ENCODE data around the gene TEX35.
"Not testable (repeated sequence)": the region's sequence is repeated elsewhere in the genome, so short reads cannot be mapped to it uniquely, and the experiment has no call there.

Gene TEX35

GRCh38 chr1:178544531-178544930 is 31.6 kb downstream of the TEX35 start:
- no peak for DNase-seq (ENCODE audit: low read depth)
- H3K4me3 ChIP-seq (ENCODE audit: low read depth, low read length), result no peak overlapping the region
- TF ChIP-seq CTCF (IDR thresholded peaks at IDR 0.05; ENCODE audit: control insufficient read depth, extremely low read depth, insufficient read depth), result no peak

GRCh38 chr1:178548108-178548507 is 35.2 kb downstream of the TEX35 start:
- TF ChIP-seq CTCF (IDR thresholded peaks at IDR 0.05; ENCODE audit: control insufficient read depth, extremely low read depth, insufficient read depth), result peak; percentile 23; the same call in 1 of the 2 replicates
- no peak overlapping the region for H3K4me3 ChIP-seq (ENCODE audit: low read depth, low read length)
- no peak for DNase-seq (ENCODE audit: low read depth)

- DNase-seq (ENCODE audit: low read depth), result no peak
These were observed 38.4 kb downstream of the TEX35 start for GRCh38 chr1:178551307-178551706.

GRCh38 chr1:178551940-178552339 is 39.0 kb downstream of the TEX35 start:
- DNase-seq (ENCODE audit: low read depth), result no peak
- H3K4me3 ChIP-seq (ENCODE audit: low read depth, low read length), result no peak overlapping the region
- no peak for TF ChIP-seq CTCF (IDR thresholded peaks at IDR 0.05; ENCODE audit: control insufficient read depth, extremely low read depth, insufficient read depth)

More at GRCh38 chr1:178551307-178551706, 38.4 kb downstream of the TEX35 start:
- TF ChIP-seq CTCF (IDR thresholded peaks at IDR 0.05; ENCODE audit: control insufficient read depth, extremely low read depth, insufficient read depth), result no peak
- no peak overlapping the region for H3K4me3 ChIP-seq (ENCODE audit: low read depth, low read length)

GRCh38 chr1:178552856-178553255 is 39.9 kb downstream of the TEX35 start:
- TF ChIP-seq CTCF (IDR thresholded peaks at IDR 0.05; ENCODE audit: control insufficient read depth, extremely low read depth, insufficient read depth), result no peak
- DNase-seq (ENCODE audit: low read depth), result no peak
- H3K4me3 ChIP-seq (ENCODE audit: low read depth, low read length), result no peak overlapping the region

- not testable (repeated sequence) for DNase-seq (ENCODE audit: low read depth); H3K4me3 ChIP-seq (ENCODE audit: low read depth, low read length)
These were observed 41.4 kb downstream of the TEX35 start for GRCh38 chr1:178554351-178554750.

- DNase-seq (ENCODE audit: low read depth); H3K4me3 ChIP-seq (ENCODE audit: low read depth, low read length): not testable (repeated sequence)
These were observed 42.7 kb downstream of the TEX35 start for GRCh38 chr1:178555613-178556012.

GRCh38 chr1:178558816-178559215 is 45.9 kb downstream of the TEX35 start:
- not testable (repeated sequence) for H3K4me3 ChIP-seq (ENCODE audit: low read depth, low read length); DNase-seq (ENCODE audit: low read depth)

GRCh38 chr1:178560871-178561376 is 48.0 kb downstream of the TEX35 start:
- DNase-seq (ENCODE audit: low read depth), result no peak
- H3K4me3 ChIP-seq (ENCODE audit: low read depth, low read length), result no peak overlapping the region
- no peak for TF ChIP-seq CTCF (IDR thresholded peaks at IDR 0.05; ENCODE audit: control insufficient read depth, extremely low read depth, insufficient read depth)

Measured in LNCaP clone FGC (cell line).